PFSK-1 (cell line): ENCODE measurements around the gene UBA1.

Experiments
- POLR2AphosphoS5 ChIP-seq: IDR thresholded peaks from 2 replicates; pipeline ENCODE4 v1.6.1; 2012; ENCODE audit warnings: low read depth, mild to moderate bottlenecking, control low read depth, low read length, moderate library complexity
- SIN3A ChIP-seq: IDR thresholded peaks from 2 replicates; pipeline ENCODE4 v1.6.1; 2012; ENCODE audit warnings: mild to moderate bottlenecking, low read length, moderate library complexity, borderline replicate concordance; ENCODE audit not compliant: insufficient read depth
- TF ChIP-seq, protein P1 (sequence below), 2 experiments: IDR thresholded peaks; 2 replicates each; pipeline versions ENCODE4 v1.6.1 to v1.8.0; 2011 to 2012; ENCODE audit warnings: low read depth in 2 of 2, low read length in 2 of 2, control low read depth in 1 of 2, inconsistent platforms in 1 of 2, mild to moderate bottlenecking in 1 of 2, moderate library complexity in 1 of 2; ENCODE audit not compliant: insufficient read depth in 1 of 2

DNA sequence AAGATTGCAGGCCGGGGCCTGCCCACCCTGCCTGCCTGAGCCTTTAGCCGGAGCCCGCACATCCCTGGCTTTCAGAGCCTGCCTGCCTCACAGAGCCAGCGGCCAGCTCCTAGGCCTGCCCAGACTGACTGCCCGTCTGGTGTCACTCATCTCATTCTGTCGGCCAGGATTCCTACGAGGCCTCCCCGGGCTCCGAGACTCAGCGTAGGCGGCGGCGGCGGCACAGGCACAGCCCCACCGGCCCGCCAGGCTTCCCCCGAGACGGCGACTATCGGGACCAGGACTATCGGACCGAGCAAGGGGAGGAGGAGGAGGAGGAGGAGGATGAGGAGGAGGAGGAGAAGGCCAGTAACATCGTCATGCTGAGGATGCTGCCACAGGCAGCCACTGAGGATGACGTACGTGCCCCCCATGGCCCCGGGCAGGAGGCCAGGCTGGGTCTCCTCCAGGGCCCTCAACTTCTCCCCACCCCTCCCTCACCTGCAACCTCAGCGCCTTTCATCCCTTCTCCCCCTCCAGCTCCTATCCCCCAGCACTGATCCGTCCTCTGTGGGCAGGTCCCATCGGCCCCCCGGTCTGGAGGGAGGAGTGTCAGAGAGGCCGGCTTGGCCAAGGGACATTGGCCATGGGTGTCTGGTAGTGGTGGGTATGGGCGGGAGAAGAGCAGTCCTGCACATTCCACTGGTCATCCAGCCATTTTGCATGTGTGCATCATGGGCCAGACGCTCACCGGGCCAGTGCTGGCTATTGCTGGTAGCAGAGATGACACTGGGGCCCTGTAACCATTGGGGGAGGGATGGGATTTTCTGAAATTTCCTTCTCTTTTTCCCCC is 22.6 kb upstream of the UBA1 start:
- TF ChIP-seq POLR2AphosphoS5 = no peak
- TF ChIP-seq SIN3A = no peak
- TF ChIP-seq, protein P1, sequence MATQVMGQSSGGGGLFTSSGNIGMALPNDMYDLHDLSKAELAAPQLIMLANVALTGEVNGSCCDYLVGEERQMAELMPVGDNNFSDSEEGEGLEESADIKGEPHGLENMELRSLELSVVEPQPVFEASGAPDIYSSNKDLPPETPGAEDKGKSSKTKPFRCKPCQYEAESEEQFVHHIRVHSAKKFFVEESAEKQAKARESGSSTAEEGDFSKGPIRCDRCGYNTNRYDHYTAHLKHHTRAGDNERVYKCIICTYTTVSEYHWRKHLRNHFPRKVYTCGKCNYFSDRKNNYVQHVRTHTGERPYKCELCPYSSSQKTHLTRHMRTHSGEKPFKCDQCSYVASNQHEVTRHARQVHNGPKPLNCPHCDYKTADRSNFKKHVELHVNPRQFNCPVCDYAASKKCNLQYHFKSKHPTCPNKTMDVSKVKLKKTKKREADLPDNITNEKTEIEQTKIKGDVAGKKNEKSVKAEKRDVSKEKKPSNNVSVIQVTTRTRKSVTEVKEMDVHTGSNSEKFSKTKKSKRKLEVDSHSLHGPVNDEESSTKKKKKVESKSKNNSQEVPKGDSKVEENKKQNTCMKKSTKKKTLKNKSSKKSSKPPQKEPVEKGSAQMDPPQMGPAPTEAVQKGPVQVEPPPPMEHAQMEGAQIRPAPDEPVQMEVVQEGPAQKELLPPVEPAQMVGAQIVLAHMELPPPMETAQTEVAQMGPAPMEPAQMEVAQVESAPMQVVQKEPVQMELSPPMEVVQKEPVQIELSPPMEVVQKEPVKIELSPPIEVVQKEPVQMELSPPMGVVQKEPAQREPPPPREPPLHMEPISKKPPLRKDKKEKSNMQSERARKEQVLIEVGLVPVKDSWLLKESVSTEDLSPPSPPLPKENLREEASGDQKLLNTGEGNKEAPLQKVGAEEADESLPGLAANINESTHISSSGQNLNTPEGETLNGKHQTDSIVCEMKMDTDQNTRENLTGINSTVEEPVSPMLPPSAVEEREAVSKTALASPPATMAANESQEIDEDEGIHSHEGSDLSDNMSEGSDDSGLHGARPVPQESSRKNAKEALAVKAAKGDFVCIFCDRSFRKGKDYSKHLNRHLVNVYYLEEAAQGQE (IDR thresholded peaks at IDR 0.05; ENCODE audit: insufficient read depth in 1 of 2, low read depth in 2 of 2, low read length in 2 of 2) = no peak
